Nephron progenitor cell (in vitro differentiated cells): ENCODE results near the gene MAST4.

Experiments
- DNase-seq: peaks from one replicate; pipeline ENCODE4 v3.0.0; 2021
- H3K27ac Mint-ChIP-seq: 2 replicates; pipeline ENCODE4 v1.8.0; 2021; ENCODE audit warnings: mild to moderate bottlenecking, moderate library complexity, mixed read lengths
- H3K27me3 Mint-ChIP-seq: 2 replicates; pipeline ENCODE4 v1.8.0; 2021; ENCODE audit warnings: mild to moderate bottlenecking, low read depth, mixed read lengths; ENCODE audit not compliant: poor library complexity
- H3K36me3 Mint-ChIP-seq: 2 replicates; pipeline ENCODE4 v1.8.0; 2021; ENCODE audit warnings: low read depth, mixed read lengths
- H3K4me1 Mint-ChIP-seq: 2 replicates; pipeline ENCODE4 v1.8.0; 2021; ENCODE audit warnings: mixed read lengths
- H3K4me3 Mint-ChIP-seq: 2 replicates; pipeline ENCODE4 v1.8.0; 2021; ENCODE audit warnings: mild to moderate bottlenecking, moderate library complexity, mixed read lengths
- H3K9me3 Mint-ChIP-seq: 2 replicates; pipeline ENCODE4 v1.8.0; 2021; ENCODE audit warnings: mild to moderate bottlenecking, moderate library complexity, mixed read lengths
- CTCF ChIP-seq: fragments of 200-600 bp; sonication (generic); IDR thresholded peaks from 2 replicates; pipeline ENCODE4 v1.5.0; 2021; ENCODE audit warnings: antibody characterized with exemption

MAST4 gene

GRCh38 chr5:67059744-67060490 lies 463.7 kb downstream of the MAST4 start:
- DNase-seq: no peak
- Mint-ChIP-seq H3K27me3 (no peaks in the 10 kb centered on the region), H3K27ac (no peak overlapping the region), H3K9me3 (no peaks in the 10 kb centered on the region), H3K4me3 (no peak overlapping the region), H3K4me1 (peaks cover 21% of the 10 kb centered on the region), H3K36me3 (peaks cover 13% of the 10 kb centered on the region)
- no peak for TF ChIP-seq CTCF

- H3K4me3 Mint-ChIP-seq: no peak overlapping the region
- H3K36me3 Mint-ChIP-seq: peaks cover 9% of the 10 kb centered on the region
- peaks cover 31% of the 10 kb centered on the region for H3K4me1 Mint-ChIP-seq
- H3K27me3 Mint-ChIP-seq: no peaks in the 10 kb centered on the region
- no peak overlapping the region for H3K27ac Mint-ChIP-seq
- DNase-seq: no peak
- no peak for TF ChIP-seq CTCF
- H3K9me3 Mint-ChIP-seq: no peaks in the 10 kb centered on the region
Observed at GRCh38 chr5:67061511-67061910, 465.3 kb downstream of the MAST4 start.

- H3K4me3 Mint-ChIP-seq: no peak overlapping the region
- no peak for TF ChIP-seq CTCF
- no peaks in the 10 kb centered on the region for H3K27me3 Mint-ChIP-seq
- H3K4me1 Mint-ChIP-seq: peaks cover 31% of the 10 kb centered on the region
- H3K36me3 Mint-ChIP-seq: peaks cover 9% of the 10 kb centered on the region
- H3K27ac Mint-ChIP-seq: no peak overlapping the region
- no peaks in the 10 kb centered on the region for H3K9me3 Mint-ChIP-seq
- no peak for DNase-seq
Observed at GRCh38 chr5:67063055-67063454, 466.9 kb downstream of the MAST4 start.

- Mint-ChIP-seq H3K27ac (peak overlapping the region; percentile 20), H3K9me3 (no peaks in the 10 kb centered on the region), H3K4me3 (no peak overlapping the region), H3K27me3 (no peaks in the 10 kb centered on the region), H3K4me1 (peaks cover 27% of the 10 kb centered on the region), H3K36me3 (peaks cover 9% of the 10 kb centered on the region)
- DNase-seq: no peak
- TF ChIP-seq CTCF: no peak
Observed at GRCh38 chr5:67063791-67064190, 467.6 kb downstream of the MAST4 start.

GRCh38 chr5:67065237-67065636 lies 469.0 kb downstream of the MAST4 start:
- H3K4me1 Mint-ChIP-seq: peaks cover 16% of the 10 kb centered on the region
- no peaks in the 10 kb centered on the region for H3K9me3 Mint-ChIP-seq
- H3K4me3 Mint-ChIP-seq: no peak overlapping the region
- H3K27ac Mint-ChIP-seq: peak overlapping the region; percentile 81
- TF ChIP-seq CTCF: no peak
- DNase-seq: no peak
- H3K27me3 Mint-ChIP-seq: no peaks in the 10 kb centered on the region
- H3K36me3 Mint-ChIP-seq: peaks cover 6% of the 10 kb centered on the region

GRCh38 chr5:67065696-67066095 lies 469.5 kb downstream of the MAST4 start:
- Mint-ChIP-seq H3K4me1 (peaks cover 15% of the 10 kb centered on the region), H3K27me3 (no peaks in the 10 kb centered on the region), H3K36me3 (peaks cover 5% of the 10 kb centered on the region), H3K27ac (no peak overlapping the region), H3K9me3 (no peaks in the 10 kb centered on the region), H3K4me3 (no peak overlapping the region)
- DNase-seq: no peak
- no peak for TF ChIP-seq CTCF
